Psoas muscle (tissue), 8 donors: Measurements from ENCODE around the gene ITFG2. TPM values are rescaled to one million over a fixed set of nuclear protein-coding genes. Genes with fewer than 3 reads are reported as not detected.

Source experiments
- ATAC-seq, 4 donors: fragments of 200-7000 bp; cut with Tn5 transposase; one replicate each; pipeline ENCODE4 v1.9.1; 2020; ENCODE audit warnings: moderate library complexity in 3 of 4, mild to moderate bottlenecking in 2 of 4
- DNase-seq, 2 donors: peaks; one replicate each; pipeline ENCODE4 v3.0.0-alpha.2; 2020
- H3K27ac ChIP-seq: fragments of 200-600 bp; one replicate; pipeline ENCODE4 v1.8.0; 2022
- H3K27me3 ChIP-seq, 3 donors: fragments of 200-600 bp in 1 of 3; one replicate each; pipeline versions ENCODE4 v1.6.1 to v1.8.0; 2013 to 2022; ENCODE audit warnings: low read length in 2 of 3, mild to moderate bottlenecking in 2 of 3, moderate library complexity in 1 of 3; ENCODE audit not compliant: insufficient read depth in 3 of 3
- H3K36me3 ChIP-seq, 2 donors: fragments of 200-600 bp in 1 of 2; one replicate each; pipeline versions ENCODE4 v1.6.1 to v1.8.0; 2013 to 2022; ENCODE audit warnings: low read depth in 1 of 2, mild to moderate bottlenecking in 1 of 2, moderate library complexity in 1 of 2; ENCODE audit not compliant: insufficient read depth in 1 of 2
- H3K4me1 ChIP-seq: fragments of 200-600 bp; one replicate; pipeline ENCODE4 v1.8.0; 2022
- H3K4me3 ChIP-seq: fragments of 200-600 bp; one replicate; pipeline ENCODE4 v1.8.0; 2022; ENCODE audit warnings: mild to moderate bottlenecking
- H3K9me3 ChIP-seq: fragments of 200-600 bp; one replicate; pipeline ENCODE4 v1.8.0; 2022
- CTCF ChIP-seq: fragments of 200-600 bp; IDR thresholded peaks from one replicate; pipeline ENCODE4 v1.8.0; 2022; ENCODE audit warnings: antibody characterized with exemption
- WGBS, 3 donors: extraction: QIAGEN DNeasy Blood & Tissue Kit; methylation state at CpG; one replicate each; pipeline versions ENCODE4 v1.1.6 to v1.1.7; 2013; 5-methylcytosine and 5-hydroxymethylcytosine counted together
- intact Hi-C, 2 donors: fragments of 100-400 bp; cut with DNase I; formaldehyde crosslinking; loops; one replicate each; pipeline versions ENCODE4 v1.11.0 to v1.14.2; 2022
- polyA plus RNA-seq, 3 donors: library from polyadenylated mRNA; stranded (reverse); fragments of 200-250 nt; gene quantifications; one replicate each; pipeline ENCODE4 v1.2.3, GENCODE V29; 2013
- total RNA-seq, 4 donors: library from RNA; stranded (reverse); fragmentation: NEBNext Ultra II Directional in 2 of 4; extraction: Animal tissue kit (Norgen Biotek cat#: 25700) in 2 of 4; gene quantifications; one replicate each; pipeline versions ENCODE4 v1.2.1 to v1.2.4, GENCODE V29; 2021 to 2023
- donor health status: healthy with polysubstance abuse.
- donor health status: DM: no; HTN: no; CAD: no; lungs with moderate emphysema.
- donor health status: Bipolar disorder and iron deficiency.
- donor health status: healthy.
- donor health status: DM: yes; HTN: yes; CAD: no.
- donor health status: DM: no; HTN: no; CAD: no.
- donor health status: DM: no; HTN: no; CAD: no.
- donor health status: DM: yes; HTN: yes; CAD: no.

The ITFG2 gene
- total and polyA plus RNA-seq, 7 donors, result 5.1 to 12.8 (median 8.8) TPM

- ATAC-seq (no peak), DNase-seq (no peak)
- 63 to 66% (median 65%) methylated on average over 8 of the region's 8 CpGs for WGBS, 3 donors
- H3K4me1 ChIP-seq, result no peaks in the 10 kb centered on the region
- no peak overlapping the region for H3K27ac ChIP-seq
- no peak for TF ChIP-seq CTCF
- no peaks in the 10 kb centered on the region for H3K9me3 ChIP-seq
- intact Hi-C loops, result no loop called here
- no peak overlapping the region for H3K4me3 ChIP-seq
- no peaks in the 10 kb centered on the region for H3K36me3 ChIP-seq
- no peaks in the 10 kb centered on the region for H3K27me3 ChIP-seq
These were observed 37.0 kb upstream of the ITFG2 start for GRCh38 chr12:2775431-2775830.

DNA sequence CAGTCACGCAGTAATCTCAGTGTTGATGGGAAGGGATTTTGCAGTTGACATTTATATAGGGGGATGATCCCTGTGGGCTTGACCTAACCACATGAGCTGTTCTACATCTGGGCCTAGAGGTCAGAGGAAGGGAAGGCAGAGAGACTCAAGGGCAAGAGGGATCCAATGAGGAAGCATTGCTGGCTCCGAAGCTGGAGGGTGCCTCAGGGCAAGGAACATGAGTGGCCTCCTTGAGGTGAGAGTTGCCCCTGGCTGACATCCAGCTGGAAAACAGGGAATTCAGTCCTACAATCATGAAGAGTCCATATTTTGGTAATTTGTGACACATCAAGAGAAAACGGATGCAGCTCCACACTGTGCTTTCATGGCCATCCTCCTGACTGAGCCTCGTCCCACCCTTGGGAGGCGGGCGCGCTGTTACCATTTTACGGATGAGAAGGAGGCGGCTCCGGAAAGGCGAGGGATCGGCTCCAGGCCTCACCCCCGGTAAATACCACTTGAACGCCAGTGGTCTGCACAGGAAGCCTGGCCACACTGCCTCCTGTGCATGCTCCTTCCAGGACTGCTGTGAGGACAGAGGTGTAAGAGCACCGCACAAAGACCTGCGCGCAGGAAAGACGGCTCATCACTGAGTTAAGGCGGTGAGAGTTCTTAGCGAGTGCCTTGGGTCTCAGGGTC lies 36.2 kb upstream of the ITFG2 start:
- no peak for DNase-seq
- no peak for ATAC-seq
- no peaks in the 10 kb centered on the region for H3K4me1 ChIP-seq
- no peak for TF ChIP-seq CTCF
- no peak overlapping the region for H3K4me3 ChIP-seq
- H3K27ac ChIP-seq, result no peak overlapping the region
- intact Hi-C loops, result no loop called here
- H3K9me3 ChIP-seq, result no peaks in the 10 kb centered on the region
- H3K36me3 ChIP-seq, result no peaks in the 10 kb centered on the region
- no peaks in the 10 kb centered on the region for H3K27me3 ChIP-seq
- WGBS, 3 donors, result 80 to 82% (median 81%) methylated on average over 20 of the region's 20 CpGs

GRCh38 chr12:2779281-2779680 lies 33.2 kb upstream of the ITFG2 start:
- TF ChIP-seq CTCF, result no peak
- H3K27ac ChIP-seq, result no peak overlapping the region
- no peak overlapping the region for H3K4me3 ChIP-seq
- H3K9me3 ChIP-seq, result no peaks in the 10 kb centered on the region
- ATAC-seq, result no peak
- 74 to 82% (median 75%) methylated on average over 4 of the region's 4 CpGs for WGBS, 3 donors
- H3K27me3 ChIP-seq, result no peaks in the 10 kb centered on the region
- DNase-seq, result no peak
- no peaks in the 10 kb centered on the region for H3K4me1 ChIP-seq
- H3K36me3 ChIP-seq, result no peaks in the 10 kb centered on the region
- intact Hi-C loops, result no loop called here

DNA sequence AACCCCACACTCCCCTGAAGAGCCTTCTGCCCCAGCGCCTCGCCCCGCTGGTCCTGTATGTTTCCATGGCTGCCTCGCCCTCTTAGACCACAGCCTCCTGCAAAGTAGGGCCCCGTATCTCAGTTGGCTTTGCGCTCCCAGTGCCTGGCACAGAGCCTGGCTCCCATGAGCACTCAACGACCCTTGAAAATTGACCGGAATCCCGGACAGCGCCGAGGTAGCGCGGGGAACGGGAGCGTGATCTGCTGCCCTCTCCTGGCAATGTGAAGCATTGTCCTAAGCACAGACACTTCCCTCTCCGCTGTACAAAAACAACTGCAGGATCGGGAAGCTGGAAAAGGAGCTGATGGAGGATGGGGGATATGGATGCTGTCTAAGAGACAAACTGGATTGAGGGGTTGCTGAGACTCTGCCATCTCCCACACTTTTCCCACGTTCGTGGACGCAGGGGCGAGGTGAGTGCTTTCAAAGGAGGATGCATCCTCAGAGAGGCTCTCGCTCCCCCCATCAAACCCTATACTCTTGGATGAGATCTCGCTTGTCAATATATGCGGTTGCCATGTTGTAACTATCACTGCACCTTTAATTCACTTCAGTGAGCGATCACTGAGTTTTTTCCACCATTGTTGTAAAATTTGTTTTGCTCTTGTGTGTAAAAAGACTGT lies 28.4 kb upstream of the ITFG2 start:
- H3K4me3 ChIP-seq, result peak overlapping the region; percentile 63
- peak; percentile 83 for TF ChIP-seq CTCF
- H3K9me3 ChIP-seq, result no peaks in the 10 kb centered on the region
- no peaks in the 10 kb centered on the region for H3K36me3 ChIP-seq
- intact Hi-C loops, result loop anchor here in 1 of 2 donors (5.0 kb wide), 1 partner anchor 102 kb away; no protein-coding TSS in a partner anchor
- no peaks in the 10 kb centered on the region for H3K27me3 ChIP-seq
- peak; percentile 85 to 98 (median 92) for ATAC-seq
- peak; percentile 56 to 76 for DNase-seq
- 11% methylated on average over 25 of the region's 25 CpGs for whole genome bisulfite sequencing, 3 donors
- H3K4me1 ChIP-seq, result no peaks in the 10 kb centered on the region
- no peak overlapping the region for H3K27ac ChIP-seq
